Fibroblast of lung (primary cell): ENCODE data around the gene SLC1A4. TPM values are rescaled to one million over a fixed set of nuclear protein-coding genes. Genes with fewer than 3 reads are reported as not detected.

Source experiments
- DNase-seq, 2 donors: peaks; one replicate each; pipeline versions ENCODE4 v3.0.0 to v3.0.0-alpha.2; 2010; ENCODE audit warnings: low read depth in 2 of 2
- H2AFZ ChIP-seq: 2 replicates; pipeline ENCODE4 v1.5.1; 2012; ENCODE audit warnings: low read length, control low read depth, inconsistent platforms
- H3K27ac ChIP-seq: 2 replicates; pipeline ENCODE4 v1.5.1; 2011; ENCODE audit warnings: low read length, control low read depth; ENCODE audit not compliant: insufficient read depth
- H3K27me3 ChIP-seq: 2 replicates; pipeline ENCODE4 v1.5.1; 2011; ENCODE audit warnings: mild to moderate bottlenecking, low read length; ENCODE audit not compliant: control insufficient read depth, insufficient read depth
- H3K36me3 ChIP-seq: 2 replicates; pipeline ENCODE4 v1.5.1; 2011; ENCODE audit warnings: low read length; ENCODE audit not compliant: control insufficient read depth, insufficient read depth
- H3K4me1 ChIP-seq: 2 replicates; pipeline ENCODE4 v1.5.1; 2011; ENCODE audit warnings: low read length; ENCODE audit not compliant: control insufficient read depth, insufficient read depth; ENCODE audit errors: extremely low read depth
- H3K4me2 ChIP-seq: 2 replicates; pipeline ENCODE4 v1.5.1; 2011; ENCODE audit warnings: low read length, control low read depth; ENCODE audit not compliant: insufficient read depth; ENCODE audit errors: extremely low read depth
- H3K4me3 ChIP-seq, 4 experiments: fragments of 200-600 bp in 1 of 4; sonication (generic) in 1 of 4; replicated peaks in 1 of 4; 2 replicates each; pipeline ENCODE4 v1.5.1; 2011 to 2016; ENCODE audit warnings: low read length in 4 of 4, low read depth in 3 of 4, mild to moderate bottlenecking in 3 of 4, control low read depth in 2 of 4, inconsistent platforms in 1 of 4, mixed read lengths in 1 of 4; ENCODE audit not compliant: insufficient read depth in 1 of 4; ENCODE audit errors: control extremely low read depth in 1 of 4
- H3K79me2 ChIP-seq: 2 replicates; pipeline ENCODE4 v1.5.1; 2012; ENCODE audit warnings: mild to moderate bottlenecking, low read length, inconsistent platforms; ENCODE audit not compliant: control insufficient read depth, insufficient read depth
- H3K9ac ChIP-seq: 2 replicates; pipeline ENCODE4 v1.5.1; 2011; ENCODE audit warnings: mild to moderate bottlenecking, low read length, control low read depth; ENCODE audit not compliant: insufficient read depth
- H3K9me3 ChIP-seq: 2 replicates; pipeline ENCODE4 v1.5.1; 2012; ENCODE audit warnings: low read depth, low read length; ENCODE audit not compliant: control insufficient read depth, insufficient read depth
- H4K20me1 ChIP-seq: 2 replicates; pipeline ENCODE4 v1.5.1; 2011; ENCODE audit warnings: low read length; ENCODE audit not compliant: control insufficient read depth, insufficient read depth; ENCODE audit errors: extremely low read depth
- EZH2 ChIP-seq: IDR thresholded peaks from 2 replicates; pipeline ENCODE4 v1.5.1; 2012; ENCODE audit warnings: low read length, control low read depth, mild to moderate bottlenecking; ENCODE audit errors: missing control alignments
- polyA plus RNA-seq, 2 donors: library from polyadenylated mRNA; depleted of rRNA in 1 of 2; stranded (reverse) in 1 of 2; unstranded in 1 of 2; fragments of >200 nt; gene quantifications; 2 replicates each; pipeline ENCODE4 v1.2.1, GENCODE V29; 2011 to 2012; ENCODE audit warnings: missing spikeins in 1 of 2
- total RNA-seq: library from RNA; depleted of rRNA; stranded (reverse); fragments of >200 nt; gene quantifications from 2 replicates; pipeline ENCODE4 v1.2.1, GENCODE V29; 2014
- TF ChIP-seq, protein P1 (sequence below), 2 donors: IDR thresholded peaks in 1 of 2; conservative IDR thresholded peaks in 1 of 2; 1 replicate in 1 of 2; 2 replicates in 1 of 2; pipeline ENCODE4 v1.5.1; 2011 to 2012; ENCODE audit warnings: low read length in 2 of 2, control low read depth in 1 of 2, inconsistent platforms in 1 of 2, low read depth in 1 of 2, mild to moderate bottlenecking in 1 of 2

SLC1A4 gene
- total and polyA plus RNA-seq, 2 donors (not counting 1 experiment from before 2014, with no cell fraction given): 4.9 to 20.8 TPM

DNA sequence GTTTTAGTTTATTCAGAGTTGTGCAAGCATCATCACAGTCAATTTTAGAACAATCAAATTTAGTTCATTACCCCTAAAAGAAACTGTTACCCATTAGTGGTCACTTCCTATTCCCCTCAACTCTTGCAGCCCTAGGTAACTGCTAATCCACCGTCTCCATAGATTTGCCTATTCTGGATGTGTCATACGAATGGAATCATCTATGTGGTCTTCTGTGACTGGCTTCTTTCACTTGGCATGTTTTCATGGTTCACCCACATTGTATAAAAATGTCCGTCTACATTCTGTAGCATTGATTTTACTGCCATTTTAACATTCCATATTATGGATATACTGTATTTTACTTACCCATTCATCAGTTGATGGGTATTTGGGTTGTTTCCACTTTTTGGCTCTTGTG lies 61.7 kb downstream of the SLC1A4 start:
- peak in 1 of 2 donors; percentile 73 for DNase-seq

DNA sequence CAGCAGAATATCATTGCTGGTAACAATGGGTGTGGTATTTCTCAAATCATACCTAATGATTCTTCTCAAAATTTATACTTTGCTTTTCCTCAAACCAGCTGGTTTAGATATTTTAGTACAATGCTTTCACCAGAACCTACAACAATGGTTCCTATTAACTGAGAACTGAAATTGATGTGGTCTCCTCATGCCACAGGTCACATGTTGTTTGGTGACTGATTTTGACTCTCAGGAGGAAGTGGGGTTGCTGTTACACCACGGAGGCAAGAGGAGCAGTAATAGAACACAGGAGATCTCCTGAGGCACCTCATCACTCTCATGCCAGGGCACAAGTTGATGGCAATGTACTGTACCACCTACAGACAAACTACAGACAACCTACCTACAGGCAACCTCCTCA lies 64.0 kb downstream of the SLC1A4 start:
- H2AFZ ChIP-seq: no peak overlapping the region
- TF ChIP-seq, protein P1, sequence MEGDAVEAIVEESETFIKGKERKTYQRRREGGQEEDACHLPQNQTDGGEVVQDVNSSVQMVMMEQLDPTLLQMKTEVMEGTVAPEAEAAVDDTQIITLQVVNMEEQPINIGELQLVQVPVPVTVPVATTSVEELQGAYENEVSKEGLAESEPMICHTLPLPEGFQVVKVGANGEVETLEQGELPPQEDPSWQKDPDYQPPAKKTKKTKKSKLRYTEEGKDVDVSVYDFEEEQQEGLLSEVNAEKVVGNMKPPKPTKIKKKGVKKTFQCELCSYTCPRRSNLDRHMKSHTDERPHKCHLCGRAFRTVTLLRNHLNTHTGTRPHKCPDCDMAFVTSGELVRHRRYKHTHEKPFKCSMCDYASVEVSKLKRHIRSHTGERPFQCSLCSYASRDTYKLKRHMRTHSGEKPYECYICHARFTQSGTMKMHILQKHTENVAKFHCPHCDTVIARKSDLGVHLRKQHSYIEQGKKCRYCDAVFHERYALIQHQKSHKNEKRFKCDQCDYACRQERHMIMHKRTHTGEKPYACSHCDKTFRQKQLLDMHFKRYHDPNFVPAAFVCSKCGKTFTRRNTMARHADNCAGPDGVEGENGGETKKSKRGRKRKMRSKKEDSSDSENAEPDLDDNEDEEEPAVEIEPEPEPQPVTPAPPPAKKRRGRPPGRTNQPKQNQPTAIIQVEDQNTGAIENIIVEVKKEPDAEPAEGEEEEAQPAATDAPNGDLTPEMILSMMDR (conservative IDR thresholded peaks at IDR 0.05 in 1 of 2, IDR thresholded peaks at IDR 0.05 in 1 of 2; ENCODE audit: low read depth in 1 of 2, low read length in 2 of 2): no peak
- no peak for TF ChIP-seq EZH2
- H3K9me3 ChIP-seq: no peaks in the 10 kb centered on the region
- H3K27me3 ChIP-seq: no peaks in the 10 kb centered on the region
- H3K79me2 ChIP-seq: peaks cover 5% of the 10 kb centered on the region
- H3K4me2 ChIP-seq: no peak overlapping the region
- no peak overlapping the region for H3K27ac ChIP-seq
- H3K9ac ChIP-seq: no peak overlapping the region
- peaks cover 5% of the 10 kb centered on the region for H3K4me1 ChIP-seq
- no peaks in the 10 kb centered on the region for H4K20me1 ChIP-seq
- no peak overlapping the region for H3K4me3 ChIP-seq
- no peaks in the 10 kb centered on the region for H3K36me3 ChIP-seq
- no peak for DNase-seq

More for the DNA sequence above, 61.7 kb downstream of the SLC1A4 start:
- Histone ChIP-seq H3K79me2 (no peaks in the 10 kb centered on the region), H3K4me3 (no peak overlapping the region), H2AFZ (no peak overlapping the region), H3K27ac (no peak overlapping the region), H3K4me2 (no peak overlapping the region), H3K27me3 (peaks cover 5% of the 10 kb centered on the region), H3K9ac (no peak overlapping the region), H3K4me1 (no peaks in the 10 kb centered on the region), H4K20me1 (no peaks in the 10 kb centered on the region), H3K36me3 (no peaks in the 10 kb centered on the region), H3K9me3 (no peaks in the 10 kb centered on the region)
- TF ChIP-seq, protein P1 (conservative IDR thresholded peaks at IDR 0.05 in 1 of 2, IDR thresholded peaks at IDR 0.05 in 1 of 2; ENCODE audit: low read depth in 1 of 2, low read length in 2 of 2): no peak
- no peak for TF ChIP-seq EZH2

DNA sequence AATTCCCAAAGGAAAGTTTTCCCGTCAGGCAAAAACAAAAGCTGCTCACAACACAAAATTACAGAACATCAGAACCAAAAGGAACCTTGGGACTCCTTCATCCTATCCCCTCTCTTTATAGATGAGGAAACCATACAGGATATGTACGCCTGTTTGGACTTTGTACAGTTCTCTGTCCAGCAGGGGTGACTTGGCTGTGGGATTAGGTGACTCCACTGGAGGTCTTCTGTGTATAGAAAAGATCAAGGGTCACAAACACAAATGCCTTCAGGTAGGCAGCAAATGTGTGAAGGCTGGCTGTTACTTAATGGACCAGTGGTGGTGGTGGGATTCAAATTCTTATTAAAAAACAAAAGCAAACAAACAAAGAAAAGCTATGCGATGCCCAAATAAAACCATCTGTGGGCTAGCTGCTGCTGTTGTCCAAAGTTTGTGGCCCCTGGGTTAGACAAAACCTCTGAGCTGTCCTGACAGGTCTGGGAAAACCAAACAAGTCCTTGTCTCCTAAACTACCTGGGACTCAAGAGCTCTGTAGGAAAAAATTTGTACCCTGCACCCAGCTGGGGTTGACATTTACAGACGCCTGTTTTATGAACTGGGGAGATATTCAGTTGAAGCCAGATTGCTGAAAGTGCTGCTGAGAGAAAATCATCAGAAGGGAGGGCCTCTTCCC lies 65.7 kb downstream of the SLC1A4 start:
- TF ChIP-seq EZH2: no peak
- TF ChIP-seq, protein P1 (conservative IDR thresholded peaks at IDR 0.05 in 1 of 2, IDR thresholded peaks at IDR 0.05 in 1 of 2; ENCODE audit: low read depth in 1 of 2, low read length in 2 of 2): no peak
- no peak overlapping the region for H3K27ac ChIP-seq
- no peaks in the 10 kb centered on the region for H3K27me3 ChIP-seq
- peaks cover 5% of the 10 kb centered on the region for H3K4me1 ChIP-seq
- no peaks in the 10 kb centered on the region for H4K20me1 ChIP-seq
- no peaks in the 10 kb centered on the region for H3K36me3 ChIP-seq
- H3K4me3 ChIP-seq: no peak overlapping the region
- H3K4me2 ChIP-seq: no peak overlapping the region
- DNase-seq: no peak
- peaks cover 8% of the 10 kb centered on the region for H3K79me2 ChIP-seq
- H3K9me3 ChIP-seq: no peaks in the 10 kb centered on the region
- H3K9ac ChIP-seq: no peak overlapping the region
- no peak overlapping the region for H2AFZ ChIP-seq
